AG04450 (cell line): ENCODE data around the gene CD109. TPM values are rescaled to one million over a fixed set of nuclear protein-coding genes. Genes with fewer than 3 reads are reported as not detected.

ENCODE experiments used
- CTCF ChIA-PET: fragments of 300-600, 350-600 bp; formaldehyde crosslinking; extraction: SDS; loops from one replicate; lab custom pipeline; 2022; ENCODE audit warnings: antibody characterized with exemption, inconsistent platforms; lab: Charles Lee
- POLR2A ChIA-PET: fragments of 350-600 bp; formaldehyde crosslinking; extraction: SDS; loops from one replicate; lab custom pipeline; 2021; ENCODE audit warnings: antibody characterized with exemption, inconsistent platforms; lab: Yijun Ruan, JAX
- DNase-seq: peaks from one replicate; pipeline ENCODE4 v3.0.0-alpha.2; 2011; ENCODE audit warnings: low read depth, low spot score
- H3K27ac ChIP-seq: one replicate; pipeline ENCODE4 v1.5.1; 2012; ENCODE audit warnings: low read depth, low read length, control low read depth
- H3K27me3 ChIP-seq: one replicate; pipeline ENCODE4 v1.6.0; 2012; ENCODE audit warnings: low read length; ENCODE audit not compliant: control insufficient read depth, insufficient read depth
- H3K4me3 ChIP-seq: 2 replicates; pipeline ENCODE4 v1.5.1; 2011; ENCODE audit warnings: mild to moderate bottlenecking, low read depth, low read length, control low read depth
- H3K9me3 ChIP-seq: 2 replicates; pipeline ENCODE4 v1.5.1; 2012; ENCODE audit warnings: low read length; ENCODE audit not compliant: control insufficient read depth, insufficient read depth
- polyA plus RNA-seq: library from polyadenylated mRNA; depleted of rRNA; stranded (reverse); fragments of >200 nt; gene quantifications from 2 replicates; pipeline ENCODE4 v1.2.3, GENCODE V29; 2011
- TF ChIP-seq, protein P1 (sequence below): IDR thresholded peaks from 2 replicates; pipeline ENCODE4 v1.5.1; 2011; ENCODE audit warnings: low read depth, low read length, control low read depth, inconsistent platforms

Gene CD109
- polyA plus RNA-seq, 1 experiment = 46.1 TPM

DNA sequence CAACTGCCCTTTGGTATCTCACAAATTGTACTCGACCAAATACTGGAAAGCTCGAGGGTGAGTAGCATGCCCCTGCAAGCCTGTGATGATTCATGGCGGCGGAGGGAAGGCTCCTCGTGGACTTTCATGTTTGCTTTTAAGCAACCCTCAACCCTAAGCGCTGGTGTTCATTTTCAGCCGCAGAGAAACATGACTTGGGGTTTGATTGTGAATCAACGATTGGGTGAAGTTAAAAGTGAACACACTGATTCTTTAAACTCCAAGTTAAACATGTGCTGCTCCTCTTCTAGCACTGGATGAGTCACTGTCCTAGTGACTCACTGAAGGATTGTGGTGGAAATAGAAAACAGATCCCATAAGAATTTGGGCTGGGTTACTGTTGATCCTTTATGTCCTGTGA is 8.3 kb downstream of the CD109 start:
- Histone ChIP-seq H3K27ac (peak overlapping the region; percentile 88), H3K4me3 (peak overlapping the region; percentile 20; the same call in 1 of the 2 replicates), H3K27me3 (no peaks in the 10 kb centered on the region), H3K9me3 (no peaks in the 10 kb centered on the region)
- DNase-seq = peak; percentile 94
- CTCF ChIA-PET = interaction anchor here (0.6 to 1.5 kb wide), 2 partner anchors 29 to 79 kb away, joined by 3 to 7 read pairs; no protein-coding TSS in a partner anchor
- TF ChIP-seq, protein P1, sequence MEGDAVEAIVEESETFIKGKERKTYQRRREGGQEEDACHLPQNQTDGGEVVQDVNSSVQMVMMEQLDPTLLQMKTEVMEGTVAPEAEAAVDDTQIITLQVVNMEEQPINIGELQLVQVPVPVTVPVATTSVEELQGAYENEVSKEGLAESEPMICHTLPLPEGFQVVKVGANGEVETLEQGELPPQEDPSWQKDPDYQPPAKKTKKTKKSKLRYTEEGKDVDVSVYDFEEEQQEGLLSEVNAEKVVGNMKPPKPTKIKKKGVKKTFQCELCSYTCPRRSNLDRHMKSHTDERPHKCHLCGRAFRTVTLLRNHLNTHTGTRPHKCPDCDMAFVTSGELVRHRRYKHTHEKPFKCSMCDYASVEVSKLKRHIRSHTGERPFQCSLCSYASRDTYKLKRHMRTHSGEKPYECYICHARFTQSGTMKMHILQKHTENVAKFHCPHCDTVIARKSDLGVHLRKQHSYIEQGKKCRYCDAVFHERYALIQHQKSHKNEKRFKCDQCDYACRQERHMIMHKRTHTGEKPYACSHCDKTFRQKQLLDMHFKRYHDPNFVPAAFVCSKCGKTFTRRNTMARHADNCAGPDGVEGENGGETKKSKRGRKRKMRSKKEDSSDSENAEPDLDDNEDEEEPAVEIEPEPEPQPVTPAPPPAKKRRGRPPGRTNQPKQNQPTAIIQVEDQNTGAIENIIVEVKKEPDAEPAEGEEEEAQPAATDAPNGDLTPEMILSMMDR = no peak
- POLR2A ChIA-PET = interaction anchor here (0.7 kb wide), 1 partner anchor 189 kb away, joined by 4 read pairs; no protein-coding TSS in a partner anchor

GRCh38 chr6:73704798-73705197 is 8.8 kb downstream of the CD109 start:
- H3K27ac ChIP-seq = peak overlapping the region; percentile 88
- TF ChIP-seq, protein P1 = no peak
- H3K9me3 ChIP-seq = no peaks in the 10 kb centered on the region
- no peaks in the 10 kb centered on the region for H3K27me3 ChIP-seq
- CTCF ChIA-PET = interaction anchor here (0.6 to 1.5 kb wide), 3 partner anchors 28 to 79 kb away, joined by 3 to 7 read pairs (median 4); no protein-coding TSS in a partner anchor
- no peak for DNase-seq
- no peak overlapping the region for H3K4me3 ChIP-seq
- POLR2A ChIA-PET = no interaction called here

- no peaks in the 10 kb centered on the region for H3K9me3 ChIP-seq
- ChIA-PET CTCF (interaction anchor here (0.5 to 1.5 kb wide), 4 partner anchors 26 to 1833 kb away, joined by 4 to 12 read pairs (median 5); no protein-coding TSS in a partner anchor), POLR2A (no interaction called here)
- no peaks in the 10 kb centered on the region for H3K27me3 ChIP-seq
- DNase-seq = no peak
- no peak overlapping the region for H3K27ac ChIP-seq
- TF ChIP-seq, protein P1 = no peak
- H3K4me3 ChIP-seq = no peak overlapping the region
These were observed 11.0 kb downstream of the CD109 start for GRCh38 chr6:73706971-73707370.

GRCh38 chr6:73710470-73710869 is 14.5 kb downstream of the CD109 start:
- TF ChIP-seq, protein P1 = no peak
- no peak for DNase-seq
- ChIA-PET CTCF (no interaction called here), POLR2A (no interaction called here)
- Histone ChIP-seq H3K9me3 (no peaks in the 10 kb centered on the region), H3K27ac (no peak overlapping the region), H3K27me3 (no peaks in the 10 kb centered on the region), H3K4me3 (no peak overlapping the region)

- ChIA-PET CTCF (no interaction called here), POLR2A (no interaction called here)
- Histone ChIP-seq H3K9me3 (no peaks in the 10 kb centered on the region), H3K27me3 (no peaks in the 10 kb centered on the region), H3K27ac (no peak overlapping the region), H3K4me3 (no peak overlapping the region)
- no peak for DNase-seq
- TF ChIP-seq, protein P1 = no peak
These were observed 14.9 kb downstream of the CD109 start for GRCh38 chr6:73710948-73711347.
